Activated CD4-positive, CD25-positive, alpha-beta regulatory T cell (primary cell): ENCODE data around the gene RASGEF1C.
"Not testable (repeated sequence)": the region's sequence is repeated elsewhere in the genome, so short reads cannot be mapped to it uniquely, and the experiment has no call there.

ENCODE experiments used
- DNase-seq, 4 experiments: peaks; one replicate each; lab custom pipeline; 2025; lab: John Stamatoyannopoulos, UW

The RASGEF1C gene

DNA sequence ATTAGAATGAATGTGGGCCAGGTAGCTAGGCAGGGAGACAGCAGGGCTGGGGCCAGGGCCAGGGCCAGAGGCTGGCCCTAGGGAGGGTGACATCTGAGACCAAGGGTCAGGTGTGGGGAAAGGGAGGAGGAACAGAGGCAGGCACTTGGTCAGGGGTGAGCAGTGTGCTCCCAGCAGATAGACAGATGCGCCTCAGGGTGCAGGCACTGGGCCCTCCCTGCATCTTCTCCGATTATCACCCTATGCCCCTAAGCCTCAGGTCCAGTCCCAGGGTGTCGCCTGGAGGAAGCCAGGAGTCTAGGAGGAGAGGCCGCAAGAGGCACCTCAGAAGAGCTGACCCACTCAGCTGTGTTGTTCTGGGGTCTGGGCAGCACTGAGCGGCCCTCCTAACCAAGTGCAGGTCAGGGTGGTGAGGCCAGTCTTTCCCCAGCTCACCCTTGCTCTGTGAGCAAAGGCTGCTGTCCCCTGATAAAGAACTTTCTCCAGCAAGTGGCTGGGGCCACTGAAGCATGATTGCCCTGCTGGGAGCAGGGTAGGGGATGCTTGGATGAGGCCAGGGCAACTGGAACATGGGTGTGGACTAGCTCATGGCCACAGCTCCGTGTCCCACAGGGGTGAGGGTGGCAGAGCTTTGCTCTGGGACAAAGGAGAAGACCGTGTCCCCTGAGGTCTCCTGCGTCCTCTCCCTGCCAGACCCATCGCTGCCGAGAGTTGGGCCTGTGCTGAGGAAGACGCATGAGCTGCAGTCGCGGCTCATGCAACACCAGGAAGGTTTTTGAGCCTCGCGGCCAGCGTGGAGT lies 2.1 kb upstream of the RASGEF1C start:
- no peak for DNase-seq

- DNase-seq = not testable (repeated sequence)
These were observed 1.1 kb upstream of the RASGEF1C start for GRCh38 chr5:180210077-180210476.

DNA sequence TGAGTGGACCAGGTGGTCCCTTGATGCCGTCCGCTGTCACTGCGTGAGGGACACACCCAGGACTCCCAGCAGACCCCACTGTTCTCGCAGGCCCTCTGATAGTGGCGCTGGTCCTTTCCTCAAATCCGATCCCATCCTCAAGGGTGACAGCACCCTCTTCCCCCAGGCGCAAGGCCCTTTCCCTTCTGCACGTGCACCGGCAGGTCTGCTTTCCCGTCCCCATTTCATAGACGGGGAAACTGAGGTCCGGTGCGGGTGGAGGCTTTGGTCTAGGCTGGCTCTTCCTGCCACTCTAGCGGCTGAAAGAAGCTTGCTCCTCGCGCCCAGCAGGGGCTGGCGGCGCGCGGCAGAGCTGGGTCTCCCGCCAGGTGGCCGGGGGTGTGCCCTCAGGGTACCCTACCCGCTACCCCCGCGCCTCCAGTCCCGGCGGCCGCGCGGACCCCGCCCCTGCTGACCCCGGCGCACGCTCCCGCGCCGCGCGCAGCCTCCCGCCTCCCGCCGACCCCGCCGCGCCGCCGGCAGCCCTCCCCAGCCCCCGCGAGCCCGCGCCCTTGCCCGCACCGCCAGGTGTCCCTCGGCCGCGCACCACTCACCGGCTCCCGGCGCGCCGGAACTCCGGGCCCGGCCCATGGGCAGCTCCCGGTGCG lies 453 bp downstream of the RASGEF1C start:
- no peak for DNase-seq

DNA sequence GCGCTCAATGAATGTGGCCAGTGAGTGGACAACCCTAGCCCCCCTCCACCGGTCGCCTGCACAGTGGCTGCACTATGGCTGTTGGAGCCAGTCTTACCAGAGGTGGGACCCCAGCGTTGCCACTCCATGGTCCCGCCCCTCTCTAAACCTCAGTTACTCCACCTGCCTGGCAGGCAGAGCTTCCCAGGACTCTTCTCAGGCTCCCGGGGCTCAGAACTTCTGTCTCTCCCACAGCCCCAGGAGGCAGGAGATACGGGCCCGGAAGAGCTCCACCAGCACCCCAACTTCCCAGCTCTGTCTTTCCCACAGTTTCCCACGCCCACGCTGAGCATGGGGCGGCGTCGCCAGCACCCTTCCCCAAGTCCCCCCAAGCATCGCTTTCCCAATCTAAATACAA lies 975 bp downstream of the RASGEF1C start:
- no peak for DNase-seq

DNA sequence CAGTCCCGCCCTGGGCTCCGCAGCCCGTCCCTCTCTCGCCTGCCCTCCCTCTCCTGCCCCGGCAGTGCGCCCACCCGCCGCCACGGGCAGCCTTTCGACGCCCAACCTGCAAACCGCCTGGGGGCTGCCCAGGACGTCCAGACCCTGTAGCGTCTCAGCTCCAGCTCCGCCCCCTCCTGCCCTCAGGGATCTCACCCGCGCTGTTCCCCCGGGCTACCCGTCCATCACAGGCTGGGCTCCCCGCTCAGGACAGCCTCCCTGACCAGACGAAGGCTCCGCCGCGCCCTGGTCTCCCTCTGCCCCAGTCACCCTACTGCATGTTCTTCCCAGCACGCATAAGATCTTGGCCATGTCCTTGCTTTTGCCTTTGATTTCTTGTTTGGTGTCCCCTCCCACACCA lies 1.4 kb downstream of the RASGEF1C start:
- DNase-seq = no peak

GRCh38 chr5:180206993-180207392 lies 2.0 kb downstream of the RASGEF1C start:
- DNase-seq = no peak

GRCh38 chr5:180205916-180206315 lies 3.1 kb downstream of the RASGEF1C start:
- DNase-seq = no peak

GRCh38 chr5:180204276-180204819 lies 4.7 kb downstream of the RASGEF1C start:
- no peak for DNase-seq

DNA sequence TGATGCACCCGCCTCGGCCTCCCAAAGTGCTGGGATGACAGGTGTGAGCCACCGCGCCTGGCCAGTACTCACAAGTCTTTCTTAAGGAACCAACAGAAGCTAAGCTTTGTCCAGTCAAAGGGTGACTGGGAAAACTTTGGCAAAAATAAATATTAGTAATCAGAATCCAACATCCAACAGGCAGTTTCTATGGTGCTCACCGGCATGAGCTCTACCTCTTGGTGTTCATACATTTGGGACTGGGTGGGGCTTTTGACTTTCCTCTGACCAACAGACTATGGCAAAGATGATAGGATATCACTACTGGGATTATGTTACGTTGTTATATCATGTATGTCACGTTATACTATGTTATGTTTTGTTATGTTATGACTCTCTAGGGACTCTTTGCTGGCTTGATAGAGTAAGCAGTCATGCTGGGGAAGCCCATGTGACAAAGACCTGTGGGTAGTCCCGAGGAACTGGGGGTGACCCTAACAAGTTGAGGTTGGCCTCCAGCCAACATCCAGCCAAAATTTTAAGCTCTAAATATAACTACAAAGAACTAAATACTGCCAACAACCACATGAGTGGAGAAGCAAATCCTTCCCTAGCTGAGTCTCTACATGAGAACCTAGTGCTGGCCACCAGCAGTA lies 6.0 kb downstream of the RASGEF1C start:
- no peak for DNase-seq

DNA sequence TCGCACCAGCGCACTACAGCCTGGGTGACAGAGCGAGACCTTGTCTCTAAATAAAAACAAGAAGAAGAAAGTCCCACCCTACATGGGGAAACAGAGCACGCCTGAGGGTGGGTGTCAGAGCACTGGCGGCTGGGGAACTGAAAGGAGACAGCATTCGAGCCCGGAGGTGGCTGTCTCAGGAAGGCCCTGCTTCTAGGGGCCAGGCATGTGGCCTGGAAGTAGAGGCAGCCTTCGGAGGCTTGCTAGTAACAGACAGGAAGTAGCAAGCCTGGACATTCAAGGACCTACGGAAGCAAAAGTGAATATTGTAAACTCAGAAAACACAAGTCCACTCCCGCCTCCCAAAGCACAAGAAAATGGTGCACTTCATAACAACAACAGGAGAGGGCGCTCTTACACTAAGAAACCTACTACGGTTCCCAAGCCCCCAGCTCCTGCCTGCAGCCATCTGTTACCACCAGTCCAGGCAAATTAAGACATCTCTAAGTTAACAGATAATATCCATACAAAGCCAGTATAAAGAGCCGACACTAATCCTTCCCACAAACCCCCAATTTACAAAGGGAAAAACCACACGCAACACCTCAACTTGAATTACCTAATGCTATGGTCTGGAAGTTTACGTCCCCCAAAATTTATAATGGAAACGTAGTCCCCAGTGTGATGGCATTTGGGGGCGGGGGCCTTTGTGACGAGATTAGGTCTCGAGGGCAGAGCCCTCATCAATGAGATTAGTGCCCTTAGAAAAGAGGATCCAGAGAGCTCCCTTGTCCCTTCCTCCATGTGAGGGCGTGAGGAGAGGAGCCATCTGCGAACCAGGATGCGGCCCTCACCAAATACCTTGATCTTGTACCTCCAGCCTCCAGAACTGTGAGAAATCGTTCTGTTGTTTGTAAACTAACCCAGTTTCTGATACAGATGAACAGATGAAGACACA lies 7.7 kb downstream of the RASGEF1C start:
- DNase-seq = no peak

GRCh38 chr5:180199390-180199789 lies 9.6 kb downstream of the RASGEF1C start:
- DNase-seq = no peak

- DNase-seq = no peak
These were observed 10.8 kb downstream of the RASGEF1C start for GRCh38 chr5:180198208-180198607.

GRCh38 chr5:180197016-180197702 lies 11.9 kb downstream of the RASGEF1C start:
- DNase-seq = no peak

DNA sequence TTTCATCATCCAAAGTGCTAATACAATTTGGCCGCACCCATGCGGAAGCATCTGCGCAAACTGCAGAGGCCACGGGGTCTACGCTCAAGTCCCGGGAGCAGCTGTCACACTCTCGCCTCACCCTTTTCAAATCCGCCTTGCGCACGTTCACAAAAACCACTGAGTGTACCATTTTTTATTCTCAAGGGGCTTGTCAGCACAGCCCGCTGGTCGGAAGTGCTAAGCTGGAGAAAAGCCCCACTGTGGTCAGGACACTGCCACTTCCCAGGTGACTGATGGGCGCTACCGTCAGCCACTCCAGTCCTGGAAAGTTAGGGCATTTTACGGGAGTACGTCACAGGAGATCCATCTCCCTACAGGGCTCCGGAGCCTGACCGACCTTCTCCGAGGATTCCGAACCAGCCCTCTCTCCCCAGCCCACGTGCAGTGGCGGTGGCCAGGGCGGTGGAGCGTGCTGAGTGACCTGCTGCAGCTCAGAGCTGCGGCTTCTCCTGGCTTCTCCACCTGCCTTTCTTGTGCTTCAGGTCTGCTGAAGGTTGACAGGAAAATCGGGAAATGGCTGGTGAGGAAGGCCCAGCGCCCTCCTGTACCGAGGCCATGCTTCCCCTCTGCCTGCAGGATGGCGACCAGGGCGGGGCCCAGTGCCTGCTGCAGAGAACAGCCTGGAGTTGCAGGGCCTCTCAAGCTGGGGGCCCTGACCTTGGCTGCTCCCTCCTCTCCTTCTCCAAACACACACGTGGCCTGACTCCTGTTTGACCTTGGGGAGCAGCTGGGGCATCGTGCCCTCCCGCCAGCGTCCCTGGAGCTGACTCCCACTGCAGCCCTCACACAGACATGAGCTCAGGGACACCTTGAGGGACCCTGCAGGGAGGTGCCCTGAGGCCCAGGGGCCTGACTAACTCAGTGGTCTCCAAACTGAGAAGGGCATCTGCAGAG lies 14.3 kb downstream of the RASGEF1C start:
- DNase-seq = no peak

DNA sequence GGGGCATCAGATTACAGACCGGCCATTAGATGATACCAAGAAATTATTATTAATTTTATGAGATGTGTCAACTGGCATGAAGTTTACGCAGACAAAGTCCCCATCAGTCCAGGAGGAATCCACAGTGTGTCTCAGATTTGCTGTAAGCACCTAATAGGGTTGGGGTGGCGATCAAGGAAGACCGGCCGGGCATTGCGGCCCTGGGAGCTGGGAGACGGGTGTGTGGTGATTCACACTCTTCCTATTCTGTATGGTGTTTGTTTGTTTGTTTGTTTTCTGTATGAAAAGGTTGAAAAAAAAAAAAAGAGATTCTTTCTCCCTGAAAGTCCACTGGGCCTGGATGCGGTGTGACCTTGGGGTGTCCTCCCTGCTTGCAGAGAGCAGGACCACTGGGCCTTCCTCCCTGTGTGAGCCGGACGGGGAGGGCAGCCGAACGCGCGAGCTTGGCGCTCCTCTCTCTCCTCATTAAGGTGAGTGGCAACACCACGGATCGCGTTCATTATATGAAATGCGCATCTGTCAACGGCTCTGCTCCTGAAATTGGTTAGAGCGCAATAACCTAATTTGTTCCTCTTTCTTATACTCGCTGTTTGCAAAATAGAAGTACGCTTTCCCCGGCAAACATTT lies 15.1 kb downstream of the RASGEF1C start:
- no peak for DNase-seq

DNA sequence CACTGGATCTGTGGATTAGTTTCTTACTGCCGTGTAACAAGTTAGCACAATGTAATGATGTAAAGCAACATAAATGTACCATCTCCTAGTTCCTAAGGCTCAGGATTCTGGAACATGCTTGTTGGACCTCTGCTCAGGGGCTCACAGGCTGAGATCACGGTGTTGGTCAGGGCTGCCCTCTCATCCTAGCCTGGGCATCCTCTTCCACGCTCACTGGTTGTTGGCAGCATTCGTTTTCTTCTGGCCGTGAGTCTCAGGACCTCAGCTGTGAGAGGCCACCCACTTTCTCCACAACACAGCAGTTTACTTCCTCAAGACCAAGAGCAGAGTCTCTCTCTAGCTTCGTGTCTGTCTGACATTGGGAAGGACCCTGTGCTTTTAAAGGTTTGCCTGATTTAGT lies 17.3 kb downstream of the RASGEF1C start:
- no peak for DNase-seq

- no peak for DNase-seq
These were observed 21.2 kb downstream of the RASGEF1C start for GRCh38 chr5:180187767-180188166.

GRCh38 chr5:180180846-180181245 lies 28.2 kb downstream of the RASGEF1C start:
- DNase-seq = no peak

DNA sequence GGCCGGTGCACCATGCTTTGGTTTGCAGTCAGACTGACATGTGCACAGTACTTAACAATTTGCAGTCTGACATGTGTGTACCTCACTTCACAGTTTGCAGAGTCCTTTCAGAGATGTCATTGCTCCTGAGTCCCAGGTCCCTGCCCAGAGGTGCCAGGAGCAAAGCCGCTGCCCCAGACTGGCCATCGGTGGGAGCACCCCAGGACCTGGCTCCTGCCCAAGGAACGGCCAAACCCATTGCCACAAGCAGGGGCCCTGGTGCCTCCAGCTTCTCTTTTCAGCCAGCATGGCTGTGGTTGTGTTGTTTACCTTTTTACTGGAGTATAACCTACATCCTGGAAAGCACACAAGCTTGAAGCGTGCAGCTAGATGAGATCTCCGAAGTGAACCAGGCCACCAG lies 28.6 kb downstream of the RASGEF1C start:
- no peak for DNase-seq
